ENCODE data around the gene WDR70. TPM values are rescaled to one million over a fixed set of nuclear protein-coding genes. Genes with fewer than 3 reads are reported as not detected.

The WDR70 gene
- total and polyA plus RNA-seq, 4 donors = 11.0 to 57.8 (median 26.2) TPM

GRCh38 chr5:37568893-37569292 is 189.8 kb downstream of the WDR70 start:
- H3K4me1 ChIP-seq (ENCODE audit: control insufficient read depth in 5 of 5, insufficient read depth in 5 of 5, low read length in 5 of 5) = no peaks in the 10 kb centered on the region
- H3K27ac ChIP-seq (ENCODE audit: low read depth in 1 of 2, low read length in 1 of 2) = no peak overlapping the region
- DNase-seq (no peak), ATAC-seq (ENCODE audit: insufficient read depth, low FRiP score) (no peak)
- TF ChIP-seq, protein P1, sequence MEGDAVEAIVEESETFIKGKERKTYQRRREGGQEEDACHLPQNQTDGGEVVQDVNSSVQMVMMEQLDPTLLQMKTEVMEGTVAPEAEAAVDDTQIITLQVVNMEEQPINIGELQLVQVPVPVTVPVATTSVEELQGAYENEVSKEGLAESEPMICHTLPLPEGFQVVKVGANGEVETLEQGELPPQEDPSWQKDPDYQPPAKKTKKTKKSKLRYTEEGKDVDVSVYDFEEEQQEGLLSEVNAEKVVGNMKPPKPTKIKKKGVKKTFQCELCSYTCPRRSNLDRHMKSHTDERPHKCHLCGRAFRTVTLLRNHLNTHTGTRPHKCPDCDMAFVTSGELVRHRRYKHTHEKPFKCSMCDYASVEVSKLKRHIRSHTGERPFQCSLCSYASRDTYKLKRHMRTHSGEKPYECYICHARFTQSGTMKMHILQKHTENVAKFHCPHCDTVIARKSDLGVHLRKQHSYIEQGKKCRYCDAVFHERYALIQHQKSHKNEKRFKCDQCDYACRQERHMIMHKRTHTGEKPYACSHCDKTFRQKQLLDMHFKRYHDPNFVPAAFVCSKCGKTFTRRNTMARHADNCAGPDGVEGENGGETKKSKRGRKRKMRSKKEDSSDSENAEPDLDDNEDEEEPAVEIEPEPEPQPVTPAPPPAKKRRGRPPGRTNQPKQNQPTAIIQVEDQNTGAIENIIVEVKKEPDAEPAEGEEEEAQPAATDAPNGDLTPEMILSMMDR (IDR thresholded peaks at IDR 0.05; ENCODE audit: control extremely low read depth, extremely low read depth) = no peak
- no peaks in the 10 kb centered on the region for H3K27me3 ChIP-seq (ENCODE audit: control insufficient read depth in 3 of 3, insufficient read depth in 3 of 3, low read length in 2 of 3)
- peaks cover 0 to 2% (median 0%) of the 10 kb centered on the region in 4 donors for H3K36me3 ChIP-seq (ENCODE audit: control insufficient read depth in 4 of 4, insufficient read depth in 4 of 4, low read length in 4 of 4)
- no peak overlapping the region for H3K4me3 ChIP-seq
- H3K9me3 ChIP-seq (ENCODE audit: control insufficient read depth in 4 of 4, insufficient read depth in 3 of 4, low read length in 3 of 4) = no peaks in the 10 kb centered on the region
- no peak overlapping the region for H3K9ac ChIP-seq (ENCODE audit: insufficient read depth in 1 of 2, low read length in 2 of 2)

- ATAC-seq (ENCODE audit: insufficient read depth, low FRiP score) = no peak
- Histone ChIP-seq H3K36me3 (ENCODE audit: control insufficient read depth in 4 of 4, insufficient read depth in 4 of 4, low read length in 4 of 4) (peaks cover 0 to 3% (median 0%) of the 10 kb centered on the region in 4 donors), H3K27ac (ENCODE audit: low read depth in 1 of 2, low read length in 1 of 2) (no peak overlapping the region), H3K4me3 (no peak overlapping the region), H3K9ac (ENCODE audit: insufficient read depth in 1 of 2, low read length in 2 of 2) (no peak overlapping the region), H3K27me3 (ENCODE audit: control insufficient read depth in 3 of 3, insufficient read depth in 3 of 3, low read length in 2 of 3) (no peaks in the 10 kb centered on the region), H3K9me3 (ENCODE audit: control insufficient read depth in 4 of 4, insufficient read depth in 3 of 4, low read length in 3 of 4) (no peaks in the 10 kb centered on the region), H3K4me1 (ENCODE audit: control insufficient read depth in 5 of 5, insufficient read depth in 5 of 5, low read length in 5 of 5) (no peaks in the 10 kb centered on the region)
- DNase-seq = no peak
- TF ChIP-seq, protein P1 (IDR thresholded peaks at IDR 0.05; ENCODE audit: control extremely low read depth, extremely low read depth) = no peak
- 34 to 65% methylated on average over 2 of the region's 2 CpGs for WGBS, 2 donors
Observed at GRCh38 chr5:37569466-37569865, 190.3 kb downstream of the WDR70 start.

DNA sequence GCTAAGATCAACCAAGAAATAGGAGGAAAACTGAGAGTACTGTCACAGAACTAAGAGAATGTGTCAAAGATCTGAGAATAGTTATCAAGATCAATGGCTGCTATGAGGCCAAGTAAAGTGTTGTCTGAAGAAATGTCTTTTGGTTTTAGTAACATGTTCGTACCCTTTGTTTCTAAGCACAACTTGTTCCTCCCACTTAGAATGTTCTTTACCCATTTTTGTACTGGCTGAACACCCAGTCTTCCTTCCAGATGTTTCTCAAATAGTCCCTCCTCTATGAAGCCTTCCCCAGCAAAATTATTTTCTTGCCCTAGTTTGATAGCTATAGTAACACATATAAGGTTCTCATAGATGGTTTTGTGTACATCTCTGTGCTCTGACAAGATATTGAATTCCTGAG is 191.5 kb downstream of the WDR70 start:
- WGBS, 2 donors = 100% methylated on average over 1 of the region's 1 CpG
- H3K27ac ChIP-seq (ENCODE audit: low read depth in 1 of 2, low read length in 1 of 2) = no peak overlapping the region
- TF ChIP-seq, protein P1 (IDR thresholded peaks at IDR 0.05; ENCODE audit: control extremely low read depth, extremely low read depth) = no peak
- peaks cover 0 to 3% (median 0%) of the 10 kb centered on the region in 4 donors for H3K36me3 ChIP-seq (ENCODE audit: control insufficient read depth in 4 of 4, insufficient read depth in 4 of 4, low read length in 4 of 4)
- H3K4me3 ChIP-seq = no peak overlapping the region
- no peak overlapping the region for H3K9ac ChIP-seq (ENCODE audit: insufficient read depth in 1 of 2, low read length in 2 of 2)
- no peaks in the 10 kb centered on the region for H3K4me1 ChIP-seq (ENCODE audit: control insufficient read depth in 5 of 5, insufficient read depth in 5 of 5, low read length in 5 of 5)
- DNase-seq (no peak), ATAC-seq (ENCODE audit: insufficient read depth, low FRiP score) (no peak)
- H3K9me3 ChIP-seq (ENCODE audit: control insufficient read depth in 4 of 4, insufficient read depth in 3 of 4, low read length in 3 of 4) = no peaks in the 10 kb centered on the region
- no peaks in the 10 kb centered on the region for H3K27me3 ChIP-seq (ENCODE audit: control insufficient read depth in 3 of 3, insufficient read depth in 3 of 3, low read length in 2 of 3)

DNA sequence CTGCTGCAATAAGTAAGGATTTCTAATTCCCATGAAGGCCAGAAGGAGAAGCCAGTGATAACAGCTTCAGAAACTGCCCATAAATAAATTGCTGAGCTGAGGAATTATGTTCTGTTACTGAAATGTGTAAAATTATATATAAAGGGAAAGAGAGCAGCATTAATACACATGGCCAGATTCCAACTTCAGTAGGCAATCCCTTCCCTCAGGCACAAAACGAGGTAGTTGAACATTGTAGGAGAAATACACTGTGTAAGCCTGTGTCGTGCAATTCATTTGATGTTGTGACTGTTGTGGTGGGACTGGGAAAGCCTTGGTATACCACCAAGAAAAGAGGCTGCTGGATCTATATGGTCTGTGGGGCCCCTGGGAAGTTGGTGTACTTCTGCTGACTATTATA is 192.9 kb downstream of the WDR70 start:
- TF ChIP-seq, protein P1 (IDR thresholded peaks at IDR 0.05; ENCODE audit: control extremely low read depth, extremely low read depth) = no peak
- Histone ChIP-seq H3K27ac (ENCODE audit: low read depth in 1 of 2, low read length in 1 of 2) (no peak overlapping the region), H3K36me3 (ENCODE audit: control insufficient read depth in 4 of 4, insufficient read depth in 4 of 4, low read length in 4 of 4) (peaks cover 0 to 3% (median 0%) of the 10 kb centered on the region in 4 donors), H3K4me1 (ENCODE audit: control insufficient read depth in 5 of 5, insufficient read depth in 5 of 5, low read length in 5 of 5) (no peaks in the 10 kb centered on the region), H3K4me3 (no peak overlapping the region), H3K27me3 (ENCODE audit: control insufficient read depth in 3 of 3, insufficient read depth in 3 of 3, low read length in 2 of 3) (no peaks in the 10 kb centered on the region), H3K9me3 (ENCODE audit: control insufficient read depth in 4 of 4, insufficient read depth in 3 of 4, low read length in 3 of 4) (no peaks in the 10 kb centered on the region), H3K9ac (ENCODE audit: insufficient read depth in 1 of 2, low read length in 2 of 2) (no peak overlapping the region)
- DNase-seq (no peak), ATAC-seq (ENCODE audit: insufficient read depth, low FRiP score) (no peak)
- 72 to 78% methylated on average over 2 of the region's 2 CpGs for WGBS, 2 donors

Measured in lung (tissue), 12 donors.